Measurements from ENCODE around the gene FBXL16. TPM values are rescaled to one million over a fixed set of nuclear protein-coding genes. Genes with fewer than 3 reads are reported as not detected.

The FBXL16 gene
- total RNA-seq, 1 donor from 2014 or later, result 0.75 TPM

DNA sequence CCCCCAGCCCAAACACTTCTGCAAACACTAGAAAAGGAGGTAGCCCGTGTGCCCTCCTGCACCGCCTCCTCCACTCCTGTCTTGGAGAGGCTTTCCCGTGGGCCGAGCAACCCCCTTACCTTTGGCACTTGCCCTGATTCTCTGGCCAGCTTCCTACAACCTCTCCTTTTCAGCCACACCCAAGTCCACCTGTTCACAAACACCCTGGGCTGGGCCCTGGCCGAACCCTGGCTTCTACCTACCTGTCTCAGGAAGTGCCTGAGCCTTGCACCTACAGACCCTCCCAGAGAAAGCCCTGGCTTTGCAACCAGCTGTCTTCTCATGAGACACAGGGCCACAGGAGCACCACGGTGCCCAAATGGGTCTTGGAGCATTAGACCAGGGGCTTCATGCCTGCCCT, 13.3 kb upstream of the FBXL16 start:
- H3K4me3 Mint-ChIP-seq, result peak overlapping the region; percentile 46
- ChIA-PET CTCF (no interaction called here), POLR2A (interaction anchor here (4.2 kb wide), 1 partner anchor 29 kb away, joined by 34 read pairs; the partner anchor contains the start of gene WDR24)
- intact Hi-C loops (cut with micrococcal nuclease), result no loop called here
- no peak overlapping the region for H3K27ac Mint-ChIP-seq
- H3K4me1 Mint-ChIP-seq, result peaks cover 20% of the 10 kb centered on the region
- DNase-seq (no peak), ATAC-seq (ENCODE audit: low read depth) (no peak)
- H3K27me3 Mint-ChIP-seq, result peaks cover 3% of the 10 kb centered on the region
- TF ChIP-seq, protein P1, sequence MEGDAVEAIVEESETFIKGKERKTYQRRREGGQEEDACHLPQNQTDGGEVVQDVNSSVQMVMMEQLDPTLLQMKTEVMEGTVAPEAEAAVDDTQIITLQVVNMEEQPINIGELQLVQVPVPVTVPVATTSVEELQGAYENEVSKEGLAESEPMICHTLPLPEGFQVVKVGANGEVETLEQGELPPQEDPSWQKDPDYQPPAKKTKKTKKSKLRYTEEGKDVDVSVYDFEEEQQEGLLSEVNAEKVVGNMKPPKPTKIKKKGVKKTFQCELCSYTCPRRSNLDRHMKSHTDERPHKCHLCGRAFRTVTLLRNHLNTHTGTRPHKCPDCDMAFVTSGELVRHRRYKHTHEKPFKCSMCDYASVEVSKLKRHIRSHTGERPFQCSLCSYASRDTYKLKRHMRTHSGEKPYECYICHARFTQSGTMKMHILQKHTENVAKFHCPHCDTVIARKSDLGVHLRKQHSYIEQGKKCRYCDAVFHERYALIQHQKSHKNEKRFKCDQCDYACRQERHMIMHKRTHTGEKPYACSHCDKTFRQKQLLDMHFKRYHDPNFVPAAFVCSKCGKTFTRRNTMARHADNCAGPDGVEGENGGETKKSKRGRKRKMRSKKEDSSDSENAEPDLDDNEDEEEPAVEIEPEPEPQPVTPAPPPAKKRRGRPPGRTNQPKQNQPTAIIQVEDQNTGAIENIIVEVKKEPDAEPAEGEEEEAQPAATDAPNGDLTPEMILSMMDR (IDR thresholded peaks at IDR 0.05), result no peak
- peaks cover 3% of the 10 kb centered on the region for H3K36me3 Mint-ChIP-seq (ENCODE audit: low read depth)
- no peaks in the 10 kb centered on the region for H3K9me3 Mint-ChIP-seq

DNA sequence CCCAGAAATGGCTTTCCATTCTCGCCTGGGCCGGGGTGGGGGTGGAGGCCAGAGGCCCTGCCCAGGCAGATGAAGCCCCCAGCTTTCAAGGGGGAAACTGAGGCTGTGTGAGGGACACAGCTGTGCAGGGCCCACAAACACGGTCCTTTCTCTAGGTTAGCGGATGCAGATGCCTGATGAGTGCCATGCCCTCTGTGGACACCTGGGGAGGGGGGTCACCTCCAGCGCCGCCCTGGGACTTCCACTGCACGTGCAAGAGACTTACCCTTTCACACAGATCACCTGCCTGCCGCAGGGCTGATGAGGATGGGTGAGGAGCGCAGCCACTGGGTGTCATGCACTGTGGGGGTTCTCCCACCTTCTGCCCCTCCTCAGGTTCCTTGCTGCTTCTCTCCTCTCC, 12.8 kb upstream of the FBXL16 start:
- no peak overlapping the region for H3K27ac Mint-ChIP-seq
- H3K27me3 Mint-ChIP-seq, result peaks cover 3% of the 10 kb centered on the region
- no peak for DNase-seq
- ChIA-PET CTCF (no interaction called here), POLR2A (no interaction called here)
- H3K36me3 Mint-ChIP-seq (ENCODE audit: low read depth), result peaks cover 2% of the 10 kb centered on the region
- no peaks in the 10 kb centered on the region for H3K9me3 Mint-ChIP-seq
- H3K4me3 Mint-ChIP-seq, result no peak overlapping the region
- TF ChIP-seq, protein P1 (IDR thresholded peaks at IDR 0.05), result no peak
- peaks cover 18% of the 10 kb centered on the region for H3K4me1 Mint-ChIP-seq
- intact Hi-C loops (cut with micrococcal nuclease), result no loop called here
- ATAC-seq (ENCODE audit: low read depth), result no peak

DNA sequence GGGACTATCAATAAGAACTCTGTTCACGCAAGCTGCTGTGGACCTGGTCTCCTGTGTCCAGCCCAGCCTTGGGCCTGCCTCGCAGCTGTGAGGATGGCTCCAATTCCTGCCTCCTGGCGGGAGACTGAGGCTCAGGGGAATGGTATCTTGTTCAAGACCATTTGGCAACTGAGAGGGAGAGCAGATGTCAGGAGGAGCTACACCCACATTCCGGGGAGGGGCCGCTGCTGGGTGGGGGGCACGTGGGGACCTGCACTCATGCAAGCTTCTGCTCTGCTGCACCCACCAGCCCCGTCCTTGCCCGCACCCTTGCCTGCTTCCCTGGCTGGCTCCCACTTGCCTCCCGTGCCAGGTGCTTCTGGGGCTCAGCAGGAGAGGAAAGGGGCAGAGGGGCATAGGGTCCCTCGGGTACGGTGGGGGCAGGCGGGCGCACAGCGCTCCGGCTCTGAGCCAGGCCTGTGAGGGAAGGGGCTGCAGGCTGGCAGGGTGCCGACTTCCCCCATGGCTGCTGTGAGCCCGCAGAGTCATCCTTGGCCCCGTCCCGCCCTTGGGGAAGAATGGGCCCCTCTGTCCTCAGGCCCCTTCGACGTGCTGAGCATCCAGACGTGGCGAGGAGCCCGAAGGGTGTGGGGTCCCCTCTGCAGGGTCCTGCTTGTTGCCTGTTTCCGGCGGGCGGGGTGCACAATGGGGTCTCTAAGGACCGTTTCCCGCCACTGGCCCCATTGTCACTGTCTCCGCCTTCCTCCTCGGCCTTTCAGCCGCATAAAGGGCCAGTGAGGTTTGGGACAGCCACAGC, 12.0 kb upstream of the FBXL16 start:
- H3K4me1 Mint-ChIP-seq, result peaks cover 20% of the 10 kb centered on the region
- no peak overlapping the region for H3K27ac Mint-ChIP-seq
- H3K4me3 Mint-ChIP-seq, result no peak overlapping the region
- CTCF ChIA-PET, result no interaction called here
- no peak for DNase-seq
- no peak for ATAC-seq (ENCODE audit: low read depth)
- H3K36me3 Mint-ChIP-seq (ENCODE audit: low read depth), result no peaks in the 10 kb centered on the region
- no peaks in the 10 kb centered on the region for H3K9me3 Mint-ChIP-seq
- POLR2A ChIA-PET, result interaction anchor here (0.7 kb wide), 1 partner anchor 591 kb away, joined by 4 read pairs; no protein-coding TSS in a partner anchor
- TF ChIP-seq, protein P1 (IDR thresholded peaks at IDR 0.05), result no peak
- intact Hi-C loops (cut with micrococcal nuclease), result no loop called here
- peaks cover 6% of the 10 kb centered on the region for H3K27me3 Mint-ChIP-seq

DNA sequence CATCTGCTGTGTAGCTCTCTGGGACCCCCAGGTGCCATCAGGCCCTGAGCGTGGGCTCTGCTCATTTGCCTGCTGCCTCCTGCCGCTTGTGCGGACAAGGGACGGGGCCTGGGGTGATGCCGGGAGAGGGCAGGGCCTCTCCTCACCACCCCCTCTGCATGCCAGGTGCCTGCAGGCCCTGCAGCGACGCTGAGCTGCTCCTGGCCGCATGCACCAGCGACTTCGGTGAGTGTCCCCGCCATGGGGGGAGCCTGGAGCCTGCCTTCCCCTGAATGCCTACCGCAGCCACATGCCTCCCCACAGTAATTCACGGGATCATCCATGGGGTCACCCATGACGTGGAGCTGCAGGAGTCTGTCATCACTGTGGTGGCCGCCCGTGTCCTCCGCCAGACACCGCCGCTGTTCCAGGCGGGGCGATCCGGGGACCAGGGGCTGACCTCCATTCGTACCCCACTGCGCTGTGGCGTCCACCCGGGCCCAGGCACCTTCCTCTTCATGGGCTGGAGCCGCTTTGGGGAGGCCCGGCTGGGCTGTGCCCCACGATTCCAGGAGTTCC, 11.2 kb upstream of the FBXL16 start:
- TF ChIP-seq, protein P1 (IDR thresholded peaks at IDR 0.05), result no peak
- no peak for DNase-seq
- H3K27me3 Mint-ChIP-seq, result peaks cover 7% of the 10 kb centered on the region
- peaks cover 21% of the 10 kb centered on the region for H3K4me1 Mint-ChIP-seq
- ChIA-PET POLR2A (interaction anchor here (0.7 to 2.8 kb wide), 6 partner anchors 12 to 592 kb away, joined by 3 to 8 read pairs (median 4); partner anchors contain the start of genes CHTF18, CIAO3 and RPUSD1), CTCF (interaction anchor here (0.9 kb wide), 1 partner anchor 26 kb away, joined by 3 read pairs; no protein-coding TSS in a partner anchor)
- no peak overlapping the region for H3K4me3 Mint-ChIP-seq
- ATAC-seq (ENCODE audit: low read depth), result no peak
- intact Hi-C loops (cut with micrococcal nuclease), result no loop called here
- no peaks in the 10 kb centered on the region for H3K36me3 Mint-ChIP-seq (ENCODE audit: low read depth)
- H3K27ac Mint-ChIP-seq, result no peak overlapping the region
- no peaks in the 10 kb centered on the region for H3K9me3 Mint-ChIP-seq

DNA sequence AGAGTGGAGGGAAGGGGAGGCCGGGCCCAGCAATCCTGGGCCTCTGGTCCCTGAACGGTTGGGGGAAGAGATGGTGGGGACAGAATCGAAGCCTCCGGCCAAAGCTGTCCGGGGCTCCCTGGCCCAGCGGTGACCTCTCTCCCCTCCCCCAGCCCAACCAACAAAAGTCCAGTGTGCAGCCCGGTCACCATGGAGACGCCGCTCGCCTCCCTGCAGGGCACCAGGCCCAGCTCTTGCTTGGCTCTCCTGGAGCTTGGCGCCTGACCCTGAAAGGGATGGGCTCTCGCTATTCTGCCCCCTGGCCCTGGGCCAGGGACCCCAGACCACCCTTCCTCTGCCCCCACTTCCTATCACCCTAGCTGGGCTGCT, 10.6 kb upstream of the FBXL16 start:
- H3K36me3 Mint-ChIP-seq (ENCODE audit: low read depth), result no peaks in the 10 kb centered on the region
- DNase-seq (no peak), ATAC-seq (ENCODE audit: low read depth) (no peak)
- CTCF ChIA-PET, result interaction anchor here (0.9 kb wide), 1 partner anchor 27 kb away, joined by 3 read pairs; no protein-coding TSS in a partner anchor
- H3K27ac Mint-ChIP-seq, result no peak overlapping the region
- peaks cover 22% of the 10 kb centered on the region for H3K4me1 Mint-ChIP-seq
- H3K9me3 Mint-ChIP-seq, result no peaks in the 10 kb centered on the region
- H3K4me3 Mint-ChIP-seq, result peak overlapping the region; percentile 68
- TF ChIP-seq, protein P1 (IDR thresholded peaks at IDR 0.05), result no peak
- H3K27me3 Mint-ChIP-seq, result peaks cover 7% of the 10 kb centered on the region
- POLR2A ChIA-PET, result interaction anchor here (0.7 to 2.8 kb wide), 8 partner anchors 12 to 248 kb away, joined by 3 to 8 read pairs (median 4); partner anchors contain the start of genes CHTF18, CIAO3, RPUSD1 and WDR24
- intact Hi-C loops (cut with micrococcal nuclease), result no loop called here
